ENCODE data around the gene NEK9.

DNA sequence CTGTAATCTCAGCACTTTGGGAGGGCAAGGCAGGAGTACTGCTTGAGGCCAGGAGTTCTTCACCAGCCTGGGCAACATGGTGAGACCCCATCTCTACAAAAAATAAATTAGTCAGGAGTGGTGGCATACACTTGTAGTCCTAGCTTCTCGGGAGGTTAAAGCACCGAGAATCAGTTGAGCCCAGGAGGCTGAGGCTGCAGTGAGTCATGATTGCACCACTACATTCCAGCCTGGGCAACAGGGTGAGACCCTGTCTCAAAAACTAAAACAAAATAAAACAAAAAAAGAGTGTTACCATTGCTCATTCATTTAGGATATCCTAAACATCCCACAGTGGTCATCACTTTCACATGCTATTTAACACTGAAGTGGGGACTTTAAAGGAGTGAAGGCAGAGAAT is 7.8 kb downstream of the NEK9 start:
- TF ChIP-seq, protein P1, sequence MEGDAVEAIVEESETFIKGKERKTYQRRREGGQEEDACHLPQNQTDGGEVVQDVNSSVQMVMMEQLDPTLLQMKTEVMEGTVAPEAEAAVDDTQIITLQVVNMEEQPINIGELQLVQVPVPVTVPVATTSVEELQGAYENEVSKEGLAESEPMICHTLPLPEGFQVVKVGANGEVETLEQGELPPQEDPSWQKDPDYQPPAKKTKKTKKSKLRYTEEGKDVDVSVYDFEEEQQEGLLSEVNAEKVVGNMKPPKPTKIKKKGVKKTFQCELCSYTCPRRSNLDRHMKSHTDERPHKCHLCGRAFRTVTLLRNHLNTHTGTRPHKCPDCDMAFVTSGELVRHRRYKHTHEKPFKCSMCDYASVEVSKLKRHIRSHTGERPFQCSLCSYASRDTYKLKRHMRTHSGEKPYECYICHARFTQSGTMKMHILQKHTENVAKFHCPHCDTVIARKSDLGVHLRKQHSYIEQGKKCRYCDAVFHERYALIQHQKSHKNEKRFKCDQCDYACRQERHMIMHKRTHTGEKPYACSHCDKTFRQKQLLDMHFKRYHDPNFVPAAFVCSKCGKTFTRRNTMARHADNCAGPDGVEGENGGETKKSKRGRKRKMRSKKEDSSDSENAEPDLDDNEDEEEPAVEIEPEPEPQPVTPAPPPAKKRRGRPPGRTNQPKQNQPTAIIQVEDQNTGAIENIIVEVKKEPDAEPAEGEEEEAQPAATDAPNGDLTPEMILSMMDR (IDR thresholded peaks at IDR 0.05; ENCODE audit: low read depth, low read length, poor library complexity, severe bottlenecking): no peak
- TF ChIP-seq EZH2phosphoT487 (IDR thresholded peaks at IDR 0.05; ENCODE audit: borderline replicate concordance, low read length): no peak

All from DOHH2 (cell line).